ENCODE measurements around the gene PDE6A.

The PDE6A gene

DNA sequence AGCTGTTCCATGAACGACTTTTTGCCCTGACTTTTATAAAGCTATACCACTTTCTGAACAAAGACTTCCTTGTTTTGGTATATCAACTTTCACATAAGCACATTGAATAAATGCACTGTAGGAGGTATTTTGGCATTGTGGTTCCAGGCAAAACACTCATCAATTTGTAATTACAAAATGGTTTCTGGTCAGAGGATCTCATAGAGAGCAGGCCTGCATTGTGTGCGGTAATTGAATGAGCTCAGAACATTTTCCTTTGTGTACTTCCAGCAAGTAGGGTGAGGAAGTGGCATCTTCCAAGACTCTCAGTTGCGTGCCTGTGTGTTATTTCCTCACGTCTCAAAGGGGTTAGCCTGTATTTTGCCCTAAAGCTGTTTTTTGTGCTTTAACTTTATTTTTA is 89.2 kb downstream of the PDE6A start:
- Mint-ChIP-seq H3K4me1 (ENCODE audit: low read depth) (peaks cover 2% of the 10 kb centered on the region), H3K4me3 (no peak overlapping the region), H3K9me3 (ENCODE audit: low read depth) (no peaks in the 10 kb centered on the region)

DNA sequence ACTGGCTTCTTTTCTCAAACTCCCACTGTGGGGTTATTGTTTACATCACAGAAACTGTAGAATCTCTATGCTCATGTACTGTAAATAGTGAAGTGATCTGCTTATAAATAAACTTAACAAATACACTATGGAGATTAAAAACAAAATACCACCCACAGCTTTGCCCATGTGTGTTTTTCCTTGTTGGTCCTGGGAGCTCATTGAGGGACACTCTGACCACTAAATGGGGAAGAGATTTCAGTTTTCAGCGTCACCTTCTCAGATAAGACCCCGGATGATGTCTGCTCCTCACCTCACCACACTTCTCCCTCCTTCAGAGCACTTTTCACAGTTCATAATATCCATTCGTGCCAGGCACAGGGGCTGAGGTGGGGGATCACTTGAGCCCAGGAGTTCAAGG is 89.7 kb downstream of the PDE6A start:
- H3K9me3 Mint-ChIP-seq (ENCODE audit: low read depth), result no peaks in the 10 kb centered on the region
- peaks cover 1% of the 10 kb centered on the region for H3K4me1 Mint-ChIP-seq (ENCODE audit: low read depth)
- no peaks in the 10 kb centered on the region for H3K27me3 Mint-ChIP-seq
- no peak overlapping the region for H3K27ac Mint-ChIP-seq
- no peaks in the 10 kb centered on the region for H3K36me3 Mint-ChIP-seq
- H3K4me3 Mint-ChIP-seq, result no peak overlapping the region

More for the DNA sequence above, 89.2 kb downstream of the PDE6A start:
- no peak overlapping the region for H3K27ac Mint-ChIP-seq
- H3K27me3 Mint-ChIP-seq, result no peaks in the 10 kb centered on the region
- H3K36me3 Mint-ChIP-seq, result no peaks in the 10 kb centered on the region

DNA sequence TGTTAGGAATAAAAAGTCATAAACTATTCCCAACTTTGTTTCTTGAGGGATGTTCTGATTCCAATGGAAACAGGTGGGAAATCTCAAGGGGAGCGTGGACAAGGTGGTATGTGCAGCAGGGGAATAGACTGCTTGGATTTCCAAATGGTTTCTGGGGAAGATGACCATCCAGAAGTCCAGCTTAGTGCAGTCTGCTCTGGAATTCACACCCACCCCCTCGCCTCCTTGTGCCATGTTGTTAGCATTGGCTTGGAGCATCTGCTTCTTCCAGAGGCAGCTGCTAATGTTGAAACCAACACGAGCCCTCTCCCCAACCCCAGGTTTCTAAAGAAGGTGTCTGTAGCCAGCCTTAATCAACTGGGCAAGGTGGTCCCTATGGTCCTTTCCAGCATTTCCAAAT is 90.9 kb downstream of the PDE6A start:
- Mint-ChIP-seq H3K4me3 (no peak overlapping the region), H3K27me3 (no peaks in the 10 kb centered on the region), H3K4me1 (ENCODE audit: low read depth) (no peaks in the 10 kb centered on the region), H3K9me3 (ENCODE audit: low read depth) (no peaks in the 10 kb centered on the region), H3K27ac (no peak overlapping the region), H3K36me3 (peaks cover 3% of the 10 kb centered on the region)

GRCh38 chr5:149853331-149853648 is 91.3 kb downstream of the PDE6A start:
- Mint-ChIP-seq H3K4me1 (ENCODE audit: low read depth) (no peaks in the 10 kb centered on the region), H3K9me3 (ENCODE audit: low read depth) (no peaks in the 10 kb centered on the region), H3K27me3 (no peaks in the 10 kb centered on the region), H3K4me3 (no peak overlapping the region), H3K27ac (no peak overlapping the region), H3K36me3 (peaks cover 3% of the 10 kb centered on the region)

DNA sequence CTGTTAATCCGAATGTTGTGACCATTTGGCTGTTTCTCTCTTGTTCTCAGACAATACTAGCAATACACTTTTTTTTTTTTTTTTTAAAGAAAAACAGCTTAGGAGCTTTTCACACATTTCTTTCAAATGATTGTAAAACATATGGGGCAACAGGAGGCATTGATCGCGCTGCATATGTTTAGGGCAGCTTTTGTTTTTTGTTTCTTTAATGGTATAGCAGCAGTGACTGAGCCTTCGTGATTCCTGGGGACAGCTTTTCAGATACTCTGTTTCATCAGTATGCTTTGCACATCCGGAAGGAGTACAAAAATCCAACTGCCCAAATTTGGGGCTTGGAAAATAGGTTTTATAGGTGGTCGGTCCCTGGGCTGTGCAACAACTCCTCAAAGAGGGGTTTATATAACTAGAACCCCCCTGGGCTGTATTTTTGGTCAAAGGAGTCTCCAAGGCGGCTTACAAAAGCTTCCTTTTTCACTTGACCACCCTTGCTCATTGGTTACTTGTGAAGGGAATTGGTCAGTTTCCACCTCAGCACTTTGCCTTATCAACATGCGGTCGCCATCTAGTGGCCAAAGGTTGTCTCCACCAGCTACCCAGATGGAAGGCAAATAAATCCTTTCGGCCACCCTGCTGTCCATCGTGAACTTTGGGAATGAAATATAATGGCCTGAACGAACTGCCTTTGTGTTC is 91.8 kb downstream of the PDE6A start:
- H3K36me3 Mint-ChIP-seq, result peaks cover 3% of the 10 kb centered on the region
- H3K27ac Mint-ChIP-seq, result no peak overlapping the region
- no peak overlapping the region for H3K4me3 Mint-ChIP-seq
- no peaks in the 10 kb centered on the region for H3K27me3 Mint-ChIP-seq
- no peaks in the 10 kb centered on the region for H3K9me3 Mint-ChIP-seq (ENCODE audit: low read depth)
- no peaks in the 10 kb centered on the region for H3K4me1 Mint-ChIP-seq (ENCODE audit: low read depth)

GRCh38 chr5:149851211-149851610 is 93.4 kb downstream of the PDE6A start:
- Mint-ChIP-seq H3K27ac (no peak overlapping the region), H3K4me3 (no peak overlapping the region), H3K27me3 (no peaks in the 10 kb centered on the region), H3K9me3 (ENCODE audit: low read depth) (no peaks in the 10 kb centered on the region), H3K36me3 (peaks cover 9% of the 10 kb centered on the region), H3K4me1 (ENCODE audit: low read depth) (no peaks in the 10 kb centered on the region)

- no peaks in the 10 kb centered on the region for H3K4me1 Mint-ChIP-seq (ENCODE audit: low read depth)
- H3K27ac Mint-ChIP-seq, result no peak overlapping the region
These were observed 94.4 kb downstream of the PDE6A start for GRCh38 chr5:149849966-149850910.

GRCh38 chr5:149849280-149849965 is 95.2 kb downstream of the PDE6A start:
- H3K27ac Mint-ChIP-seq, result no peak overlapping the region
- H3K9me3 Mint-ChIP-seq (ENCODE audit: low read depth), result no peaks in the 10 kb centered on the region
- no peaks in the 10 kb centered on the region for H3K4me1 Mint-ChIP-seq (ENCODE audit: low read depth)
- no peaks in the 10 kb centered on the region for H3K27me3 Mint-ChIP-seq
- no peak overlapping the region for H3K4me3 Mint-ChIP-seq
- H3K36me3 Mint-ChIP-seq, result peaks cover 12% of the 10 kb centered on the region

More at GRCh38 chr5:149849966-149850910, 94.4 kb downstream of the PDE6A start:
- no peaks in the 10 kb centered on the region for H3K27me3 Mint-ChIP-seq
- H3K4me3 Mint-ChIP-seq, result no peak overlapping the region
- peaks cover 9% of the 10 kb centered on the region for H3K36me3 Mint-ChIP-seq
- H3K9me3 Mint-ChIP-seq (ENCODE audit: low read depth), result no peaks in the 10 kb centered on the region

- H3K4me3 Mint-ChIP-seq, result no peak overlapping the region
- H3K36me3 Mint-ChIP-seq, result peaks cover 15% of the 10 kb centered on the region
- no peak overlapping the region for H3K27ac Mint-ChIP-seq
- no peaks in the 10 kb centered on the region for H3K4me1 Mint-ChIP-seq (ENCODE audit: low read depth)
- H3K27me3 Mint-ChIP-seq, result no peaks in the 10 kb centered on the region
- no peaks in the 10 kb centered on the region for H3K9me3 Mint-ChIP-seq (ENCODE audit: low read depth)
These were observed 97.0 kb downstream of the PDE6A start for GRCh38 chr5:149847611-149848010.

- Mint-ChIP-seq H3K27me3 (no peaks in the 10 kb centered on the region), H3K36me3 (peaks cover 15% of the 10 kb centered on the region)
These were observed 98.6 kb downstream of the PDE6A start for GRCh38 chr5:149846021-149846420.

GRCh38 chr5:149845601-149846000 is 99.0 kb downstream of the PDE6A start:
- Mint-ChIP-seq H3K36me3 (peaks cover 18% of the 10 kb centered on the region), H3K4me1 (ENCODE audit: low read depth) (no peaks in the 10 kb centered on the region), H3K27ac (no peak overlapping the region), H3K4me3 (no peak overlapping the region), H3K9me3 (ENCODE audit: low read depth) (no peaks in the 10 kb centered on the region), H3K27me3 (no peaks in the 10 kb centered on the region)

More at GRCh38 chr5:149846021-149846420, 98.6 kb downstream of the PDE6A start:
- H3K27ac Mint-ChIP-seq, result no peak overlapping the region
- H3K4me1 Mint-ChIP-seq (ENCODE audit: low read depth), result no peaks in the 10 kb centered on the region
- H3K4me3 Mint-ChIP-seq, result no peak overlapping the region
- no peaks in the 10 kb centered on the region for H3K9me3 Mint-ChIP-seq (ENCODE audit: low read depth)

- H3K4me1 Mint-ChIP-seq (ENCODE audit: low read depth), result no peaks in the 10 kb centered on the region
- no peak overlapping the region for H3K27ac Mint-ChIP-seq
- H3K4me3 Mint-ChIP-seq, result no peak overlapping the region
- H3K36me3 Mint-ChIP-seq, result peaks cover 11% of the 10 kb centered on the region
- no peaks in the 10 kb centered on the region for H3K27me3 Mint-ChIP-seq
- no peaks in the 10 kb centered on the region for H3K9me3 Mint-ChIP-seq (ENCODE audit: low read depth)
These were observed 102.5 kb downstream of the PDE6A start for GRCh38 chr5:149841851-149842793.

DNA sequence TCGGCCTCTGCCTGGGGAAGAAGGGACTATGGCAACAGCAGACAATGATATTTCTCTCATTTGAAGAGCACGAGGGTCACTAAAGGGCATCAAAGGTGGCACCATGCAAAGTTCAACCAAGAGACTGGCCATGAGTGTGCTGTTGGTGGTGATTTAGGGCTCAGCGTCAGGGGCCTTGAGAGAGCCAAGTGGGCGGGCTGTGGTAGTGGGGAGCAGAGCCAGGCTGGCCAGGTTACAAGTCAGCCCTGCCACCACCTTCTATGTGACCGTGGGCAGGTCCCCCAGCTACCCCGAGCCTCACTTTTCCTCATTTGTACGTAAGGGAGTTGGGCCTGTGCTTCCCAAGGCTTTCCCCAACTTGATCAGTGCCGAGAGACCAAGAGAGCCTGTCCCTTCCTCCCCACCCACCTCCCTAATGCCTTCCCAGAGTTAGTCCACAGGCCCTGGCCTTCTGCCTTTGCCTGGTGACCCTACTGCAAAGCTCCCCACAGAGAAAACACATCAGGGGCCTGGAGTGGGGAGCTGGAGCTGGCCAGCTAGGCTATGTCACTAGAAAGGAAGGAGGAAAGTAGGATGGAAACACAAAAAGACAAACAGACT is 104.3 kb downstream of the PDE6A start:
- H3K27ac Mint-ChIP-seq, result no peak overlapping the region
- H3K4me3 Mint-ChIP-seq, result no peak overlapping the region
- no peaks in the 10 kb centered on the region for H3K27me3 Mint-ChIP-seq
- peaks cover 12% of the 10 kb centered on the region for H3K36me3 Mint-ChIP-seq
- H3K4me1 Mint-ChIP-seq (ENCODE audit: low read depth), result no peaks in the 10 kb centered on the region
- H3K9me3 Mint-ChIP-seq (ENCODE audit: low read depth), result no peaks in the 10 kb centered on the region

GRCh38 chr5:149839761-149840160 is 104.8 kb downstream of the PDE6A start:
- Mint-ChIP-seq H3K9me3 (ENCODE audit: low read depth) (no peaks in the 10 kb centered on the region), H3K27me3 (no peaks in the 10 kb centered on the region), H3K36me3 (peaks cover 12% of the 10 kb centered on the region), H3K4me1 (ENCODE audit: low read depth) (no peaks in the 10 kb centered on the region), H3K4me3 (no peak overlapping the region), H3K27ac (no peak overlapping the region)

Data from activated naive CD8-positive, alpha-beta T cell (primary cell).